Mononuclear cell (primary cell): ENCODE results near the gene GLYATL3. TPM values are rescaled to one million over a fixed set of nuclear protein-coding genes. Genes with fewer than 3 reads are reported as not detected.

Experiments used
- H3K27me3 ChIP-seq: 2 replicates; pipeline ENCODE4 v1.6.0; 2011; ENCODE audit warnings: low read length, control low read depth; ENCODE audit not compliant: insufficient read depth
- H3K4me1 ChIP-seq: 2 replicates; pipeline ENCODE4 v1.5.1; 2011; ENCODE audit warnings: mild to moderate bottlenecking, low read length, control low read depth; ENCODE audit not compliant: insufficient read depth
- H3K4me3 ChIP-seq: 2 replicates; pipeline ENCODE4 v1.5.1; 2011; ENCODE audit warnings: mild to moderate bottlenecking, low read length, moderate library complexity
- H3K9me3 ChIP-seq: 2 replicates; pipeline ENCODE4 v1.5.1; 2011; ENCODE audit warnings: low read depth, mild to moderate bottlenecking, control low read depth, low read length
- total RNA-seq: library from RNA; depleted of rRNA; stranded (reverse); fragments of >200 nt; gene quantifications from one replicate; pipeline ENCODE4 v1.2.3, GENCODE V29; 2012

Gene GLYATL3
- total RNA-seq, 1 donor = not detected

DNA sequence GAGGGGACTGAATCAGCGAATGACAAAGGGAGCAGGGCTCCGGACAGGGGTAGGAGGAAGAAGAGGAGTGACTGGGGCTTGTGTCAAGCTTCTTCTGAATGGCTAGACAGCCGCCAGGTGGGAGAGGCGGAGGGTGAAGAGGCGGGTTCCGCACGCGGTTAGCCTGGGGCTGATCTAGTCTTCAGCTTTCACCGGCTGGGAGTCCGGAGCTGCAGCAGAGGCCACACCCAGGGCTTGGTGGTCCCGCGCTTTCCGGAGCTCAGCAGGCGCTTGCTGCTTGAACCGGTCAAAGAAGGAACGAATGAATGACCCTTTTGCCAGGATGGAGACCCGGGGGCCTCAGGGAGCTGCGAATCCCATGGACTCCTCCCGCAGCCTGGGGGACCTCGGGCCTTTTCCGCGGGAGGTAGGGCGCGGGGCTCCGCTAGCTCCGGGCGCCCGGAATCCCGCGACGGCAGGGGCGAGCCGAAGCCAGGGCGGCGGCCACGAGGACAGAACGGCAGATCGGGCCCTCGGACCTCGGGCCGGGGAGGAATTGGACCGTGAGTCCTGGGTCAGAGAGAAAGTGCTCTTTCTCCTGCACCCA lies 50.9 kb downstream of the GLYATL3 start, which contains the start of gene C6orf141:
Gene C6orf141, plus strand, starts transcription at position 177 of the 586 bp plus-strand sequence. Its CDS starts 125 bp downstream, at position 302.
- no peak within 1 kb of the TSS for H3K4me3 ChIP-seq
- H3K27me3 ChIP-seq = peaks cover 32% of the 10 kb centered on the region
- H3K9me3 ChIP-seq = no peaks in the 10 kb centered on the region
- peaks cover 15% of the 10 kb centered on the region for H3K4me1 ChIP-seq

DNA sequence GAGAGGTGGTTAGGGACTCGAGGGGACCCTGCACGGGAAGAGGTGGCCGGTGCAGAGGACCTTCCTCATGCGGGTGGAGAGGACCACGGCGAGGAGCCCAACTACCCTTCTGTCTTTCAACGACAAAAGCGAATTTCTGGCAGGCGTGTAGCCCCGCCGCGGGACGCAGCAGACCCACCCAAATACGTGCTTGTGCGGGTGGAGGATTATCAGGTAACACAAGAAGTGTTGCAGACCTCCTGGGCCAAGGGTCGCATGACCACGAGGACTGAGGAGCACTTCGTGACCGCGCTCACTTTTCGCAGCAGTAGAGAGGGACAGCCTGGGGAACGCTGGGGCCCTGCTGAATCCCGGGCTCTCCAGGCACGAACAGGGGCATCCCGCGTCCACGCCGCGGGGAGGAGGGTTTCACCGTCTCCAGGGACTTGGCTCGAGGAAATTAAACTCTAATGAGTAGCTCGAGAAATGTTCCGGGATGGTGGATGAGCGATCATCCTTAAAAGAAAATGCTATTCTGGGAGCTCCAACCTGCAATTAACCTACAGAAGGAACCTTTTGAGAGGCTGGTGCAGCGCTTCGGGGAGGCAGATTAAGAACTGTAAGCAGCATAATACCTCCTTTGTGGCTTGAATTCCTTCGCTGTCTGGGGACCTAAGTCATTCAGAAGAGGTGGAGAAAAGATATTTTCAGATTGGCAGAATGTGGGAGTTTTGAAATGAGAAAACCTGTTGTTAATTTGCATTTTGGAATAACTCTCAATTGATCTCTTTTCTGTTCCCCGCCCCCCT lies 51.5 kb downstream of the GLYATL3 start:
- Histone ChIP-seq H3K4me3 (no peak overlapping the region), H3K27me3 (peaks cover 32% of the 10 kb centered on the region), H3K9me3 (no peaks in the 10 kb centered on the region), H3K4me1 (peaks cover 15% of the 10 kb centered on the region)

DNA sequence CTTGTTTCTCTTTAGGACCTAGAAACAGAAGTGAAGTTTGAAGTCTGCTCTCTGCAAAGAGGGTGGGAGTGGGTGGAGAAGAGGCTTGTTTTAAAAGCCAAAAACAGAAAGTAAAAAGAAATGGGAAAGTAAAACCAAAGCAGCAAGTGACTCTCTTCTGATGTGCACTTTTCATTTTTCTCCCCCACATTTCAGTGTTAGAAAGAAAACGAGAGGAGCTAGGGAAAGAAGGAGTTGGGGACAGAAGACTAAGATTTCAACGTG lies 52.1 kb downstream of the GLYATL3 start:
- H3K4me1 ChIP-seq = peaks cover 15% of the 10 kb centered on the region
- no peaks in the 10 kb centered on the region for H3K9me3 ChIP-seq
- no peak overlapping the region for H3K4me3 ChIP-seq
- H3K27me3 ChIP-seq = peaks cover 32% of the 10 kb centered on the region

DNA sequence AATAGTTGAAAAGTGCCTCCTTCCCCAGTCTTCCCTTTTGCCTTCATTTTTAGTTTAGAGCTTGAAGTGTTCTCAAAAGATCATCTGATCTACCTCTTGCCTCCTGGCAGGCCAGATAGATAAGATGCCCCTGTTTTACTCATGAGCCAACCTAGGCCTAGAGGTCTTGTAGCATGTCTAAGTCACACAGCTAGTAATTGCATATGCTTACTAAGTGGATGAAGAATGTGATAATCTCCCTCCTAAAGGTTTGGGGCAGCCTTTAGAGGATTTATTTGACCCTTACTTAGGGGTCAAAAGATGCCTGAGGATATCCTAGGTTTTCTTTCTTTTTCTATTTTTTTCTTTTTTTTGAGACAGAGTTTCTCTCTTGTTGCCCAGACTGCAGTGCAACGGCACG lies 52.9 kb downstream of the GLYATL3 start:
- H3K9me3 ChIP-seq = no peaks in the 10 kb centered on the region
- H3K4me1 ChIP-seq = peaks cover 15% of the 10 kb centered on the region
- no peak overlapping the region for H3K4me3 ChIP-seq

DNA sequence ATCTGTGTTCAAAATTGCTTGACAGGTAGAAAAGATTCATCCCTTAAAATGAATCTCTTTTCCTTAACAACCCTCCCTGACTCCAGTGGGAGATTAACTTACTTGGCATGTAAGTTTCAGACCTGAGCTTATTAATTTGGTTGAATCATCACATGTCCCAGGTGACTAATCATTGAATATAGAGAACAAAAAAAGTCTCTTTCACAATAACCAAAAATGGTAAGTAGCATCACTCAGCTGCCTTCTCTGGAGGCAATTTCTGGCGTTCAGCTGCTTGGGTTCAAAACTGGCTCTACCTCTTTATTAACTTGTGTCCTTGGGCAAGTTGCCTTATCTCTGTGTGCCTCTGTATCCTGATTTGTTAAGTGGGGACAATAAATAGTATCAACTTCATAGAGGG lies 53.7 kb downstream of the GLYATL3 start:
- H3K27me3 ChIP-seq = peaks cover 32% of the 10 kb centered on the region
- H3K4me3 ChIP-seq = no peak overlapping the region
- H3K9me3 ChIP-seq = no peaks in the 10 kb centered on the region
- H3K4me1 ChIP-seq = peaks cover 15% of the 10 kb centered on the region

More for the DNA sequence above, 52.9 kb downstream of the GLYATL3 start:
- peaks cover 32% of the 10 kb centered on the region for H3K27me3 ChIP-seq

DNA sequence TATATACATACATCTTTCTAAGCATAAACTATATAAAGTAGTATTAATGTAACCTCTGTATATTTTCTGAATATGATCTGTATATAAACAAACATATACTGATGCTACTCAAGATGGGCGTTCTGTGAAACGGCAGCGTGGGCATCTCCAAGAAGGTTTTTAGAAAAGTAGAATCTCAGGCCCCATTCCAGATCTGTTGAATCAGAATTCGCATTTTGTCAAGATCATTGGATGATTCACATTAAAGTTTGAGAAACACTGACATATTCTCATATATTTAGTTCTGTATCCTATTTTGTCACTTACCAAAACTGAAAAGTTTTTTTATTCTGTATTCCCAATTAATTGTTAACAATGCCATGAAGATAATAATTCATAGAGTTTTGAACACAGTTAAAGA lies 56.2 kb downstream of the GLYATL3 start:
- H3K27me3 ChIP-seq = peaks cover 16% of the 10 kb centered on the region
- peaks cover 6% of the 10 kb centered on the region for H3K4me1 ChIP-seq
- H3K9me3 ChIP-seq = no peaks in the 10 kb centered on the region
- no peak overlapping the region for H3K4me3 ChIP-seq

DNA sequence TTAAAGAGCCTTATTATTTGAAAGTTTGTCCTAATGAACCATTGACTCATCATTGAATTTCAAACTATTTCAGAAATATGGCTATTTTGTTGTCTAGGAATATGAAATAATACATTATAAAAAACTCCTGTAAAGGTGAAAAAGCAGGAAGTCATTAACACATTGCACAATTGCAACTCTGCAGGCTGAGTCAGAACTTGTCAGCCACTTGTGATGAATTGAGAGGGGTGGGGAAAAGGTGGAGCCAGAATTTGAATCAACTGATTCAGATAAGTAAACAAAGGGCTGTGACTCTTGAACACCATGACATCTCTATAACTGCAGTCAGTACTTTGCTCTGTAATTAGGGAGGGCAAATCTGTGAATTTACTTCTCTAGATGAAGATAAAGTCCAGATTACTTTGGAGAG lies 56.7 kb downstream of the GLYATL3 start:
- peaks cover 1% of the 10 kb centered on the region for H3K4me1 ChIP-seq
- H3K27me3 ChIP-seq = peaks cover 11% of the 10 kb centered on the region
- no peak overlapping the region for H3K4me3 ChIP-seq
- no peaks in the 10 kb centered on the region for H3K9me3 ChIP-seq

DNA sequence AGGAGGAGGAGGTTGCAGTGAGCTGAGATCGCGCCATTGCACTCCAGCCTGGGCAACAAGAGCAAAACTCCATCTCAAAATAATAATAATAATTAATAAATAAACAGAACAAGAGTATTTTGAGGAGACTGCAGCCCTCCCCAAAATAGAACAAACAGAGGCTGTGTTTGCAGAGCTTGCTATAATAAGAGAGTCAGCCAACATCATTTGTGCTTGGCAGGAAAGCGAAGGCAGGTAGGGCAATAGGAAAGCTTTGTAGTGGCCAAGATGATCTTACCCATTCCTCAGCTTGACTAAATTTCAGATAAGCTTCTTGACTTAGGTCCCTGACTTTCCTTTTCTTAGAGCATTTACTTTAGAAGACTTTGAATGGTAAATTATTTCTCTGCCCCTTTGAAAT lies 57.5 kb downstream of the GLYATL3 start:
- no peak overlapping the region for H3K4me3 ChIP-seq

DNA sequence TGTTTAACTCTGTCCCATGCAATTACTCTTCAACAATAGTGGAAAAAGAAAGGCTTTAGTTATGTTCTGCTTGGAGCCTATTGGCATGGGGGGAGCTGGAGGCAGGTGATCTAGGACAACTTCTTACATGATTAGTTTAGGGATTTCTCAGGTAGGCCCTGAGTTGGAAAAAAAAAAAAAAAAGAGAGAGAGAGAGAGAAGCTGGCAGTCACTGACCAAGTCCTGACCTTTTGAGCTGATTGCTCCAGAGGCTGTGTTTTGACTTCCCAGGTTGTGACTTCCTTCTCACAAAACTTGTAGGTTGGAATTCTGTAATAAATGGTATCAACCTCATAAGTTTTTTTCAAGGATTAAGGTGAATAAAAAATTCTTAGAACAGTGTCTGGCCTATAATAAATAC lies 58.5 kb downstream of the GLYATL3 start:
- Histone ChIP-seq H3K4me1 (no peaks in the 10 kb centered on the region), H3K4me3 (no peak overlapping the region), H3K27me3 (no peaks in the 10 kb centered on the region), H3K9me3 (no peaks in the 10 kb centered on the region)

More for the DNA sequence above, 57.5 kb downstream of the GLYATL3 start:
- H3K4me1 ChIP-seq = no peaks in the 10 kb centered on the region
- no peaks in the 10 kb centered on the region for H3K9me3 ChIP-seq
- H3K27me3 ChIP-seq = peaks cover 6% of the 10 kb centered on the region

DNA sequence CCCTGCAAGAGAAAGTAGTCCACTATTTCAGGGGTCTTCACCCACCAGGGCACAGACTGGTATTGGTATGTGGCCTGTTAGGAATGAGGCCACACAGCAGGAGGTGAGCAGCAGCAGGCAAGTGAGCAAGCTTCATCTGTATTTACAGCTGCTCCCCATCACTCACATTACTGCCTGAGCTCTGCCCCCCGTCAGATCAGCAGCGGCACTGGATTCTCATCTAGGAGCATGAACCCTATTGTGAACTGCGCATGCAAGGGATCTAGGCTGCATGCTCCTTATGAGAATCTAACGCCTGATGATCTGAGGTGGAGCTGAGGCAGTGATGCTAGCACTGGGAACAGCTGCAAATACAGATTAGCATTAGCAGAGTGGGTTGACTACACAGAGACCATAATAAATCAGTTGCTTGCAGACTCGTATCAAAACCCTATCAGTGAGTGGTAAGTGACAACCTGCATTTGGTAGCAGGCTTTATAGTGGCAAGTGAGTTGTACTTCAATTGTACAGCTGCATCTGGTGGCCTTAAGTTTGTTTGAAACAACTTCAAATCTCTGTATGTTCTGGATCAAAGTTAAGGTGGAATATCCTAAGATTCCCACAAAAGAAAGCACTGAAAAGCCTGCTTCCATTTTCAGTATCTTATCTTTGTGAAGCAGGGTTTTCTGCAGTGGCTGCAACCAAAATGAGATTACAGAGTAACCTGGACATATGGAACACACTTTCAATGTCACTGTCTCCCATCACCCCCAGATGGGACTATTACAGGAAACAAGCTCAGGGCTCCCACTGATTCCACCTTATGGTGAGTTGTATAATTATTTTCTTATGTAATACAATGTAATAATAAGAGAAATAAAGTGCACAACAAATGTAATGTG lies 63.5 kb downstream of the GLYATL3 start:
- H3K27me3 ChIP-seq = no peaks in the 10 kb centered on the region
- H3K4me3 ChIP-seq = no peak overlapping the region
- H3K4me1 ChIP-seq = no peaks in the 10 kb centered on the region
- H3K9me3 ChIP-seq = no peaks in the 10 kb centered on the region

DNA sequence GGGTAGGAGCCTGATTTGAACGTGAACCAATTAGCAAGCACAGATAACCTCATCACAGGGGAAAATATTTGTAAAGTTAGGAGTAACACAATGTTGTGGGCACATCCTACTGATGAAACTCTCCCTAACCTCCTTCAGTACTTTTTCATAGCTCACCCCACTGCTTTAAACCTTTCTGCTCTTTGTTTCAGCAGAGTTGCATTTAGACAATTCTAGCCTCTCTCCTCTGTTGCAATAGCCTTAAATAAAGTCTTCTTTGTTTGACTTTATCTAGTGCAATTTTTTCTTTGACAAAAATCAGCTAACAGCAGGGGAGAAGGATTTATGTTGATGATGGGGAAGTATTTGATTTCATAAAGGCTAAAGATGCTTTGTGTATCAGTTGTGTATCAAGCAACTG lies 64.8 kb downstream of the GLYATL3 start:
- Histone ChIP-seq H3K27me3 (no peaks in the 10 kb centered on the region), H3K4me3 (no peak overlapping the region), H3K9me3 (no peaks in the 10 kb centered on the region), H3K4me1 (no peaks in the 10 kb centered on the region)

DNA sequence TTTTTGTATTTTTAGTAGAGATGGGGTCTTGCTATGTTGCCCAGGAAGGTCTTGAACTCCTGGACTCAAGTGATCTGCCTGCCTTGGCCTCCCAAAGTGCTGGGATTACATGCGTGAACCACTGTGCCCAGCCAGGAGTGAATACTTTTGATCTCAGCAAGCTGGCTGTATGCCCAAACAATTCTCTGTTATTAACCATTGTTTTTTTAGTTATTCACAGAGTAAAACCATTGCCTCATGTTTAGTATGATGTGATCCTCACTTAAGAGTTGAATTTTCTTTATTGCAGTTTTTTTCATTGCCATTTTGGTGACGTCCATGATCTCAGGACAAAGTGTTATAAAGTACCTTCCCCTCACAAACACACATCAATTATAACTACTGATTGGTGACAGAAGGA lies 65.5 kb downstream of the GLYATL3 start:
- H3K4me1 ChIP-seq = no peaks in the 10 kb centered on the region
- H3K27me3 ChIP-seq = no peaks in the 10 kb centered on the region
- no peak overlapping the region for H3K4me3 ChIP-seq
- H3K9me3 ChIP-seq = no peaks in the 10 kb centered on the region

DNA sequence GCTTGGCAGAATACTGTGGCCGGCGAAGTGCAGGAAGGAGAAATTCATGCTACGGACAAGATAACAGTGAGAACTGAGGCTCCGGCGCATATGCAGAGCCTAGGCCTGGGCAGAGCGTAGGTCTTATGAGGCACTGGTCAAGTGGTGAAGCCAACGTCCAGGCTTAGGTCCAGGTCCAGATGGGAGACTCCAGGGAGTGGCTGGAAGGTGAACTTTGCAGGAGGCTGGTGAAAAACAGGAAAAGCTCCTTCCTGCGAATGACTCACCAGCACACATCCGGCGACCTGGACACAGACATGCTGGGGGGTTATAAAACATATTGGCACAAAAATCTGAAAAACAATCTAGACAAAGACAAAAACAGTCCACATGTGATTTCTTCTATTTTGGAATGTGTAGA lies 66.1 kb downstream of the GLYATL3 start:
- Histone ChIP-seq H3K4me1 (no peaks in the 10 kb centered on the region), H3K9me3 (no peaks in the 10 kb centered on the region), H3K27me3 (no peaks in the 10 kb centered on the region), H3K4me3 (no peak overlapping the region)

DNA sequence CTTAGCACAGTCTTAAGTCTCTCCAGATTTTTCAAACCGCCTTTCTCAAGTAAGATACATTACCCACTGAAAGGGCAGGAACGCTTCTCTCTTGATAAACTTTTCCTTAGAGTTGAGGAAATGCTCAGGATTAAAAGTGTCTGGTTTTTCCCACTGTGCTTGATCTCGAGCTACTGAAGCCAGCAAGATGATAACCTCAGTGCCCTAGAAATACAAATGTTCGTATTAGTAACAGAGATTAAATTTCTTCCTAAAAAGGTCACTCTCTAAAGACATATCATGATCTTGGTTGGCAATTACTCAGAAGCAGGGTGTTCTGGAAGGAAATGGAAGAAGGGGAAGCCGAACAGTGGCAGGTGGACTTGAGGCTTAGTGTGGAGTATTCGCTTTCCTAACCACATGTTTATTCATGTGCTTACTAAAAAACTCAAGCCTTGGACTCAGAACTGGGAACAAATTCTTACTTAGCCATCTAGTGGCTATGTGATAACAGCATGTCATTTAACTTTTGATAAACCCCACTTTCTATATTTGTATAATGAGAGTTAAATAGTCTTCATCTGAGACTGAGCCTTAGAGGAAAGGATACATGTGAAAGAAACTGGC lies 70.9 kb downstream of the GLYATL3 start:
- no peak overlapping the region for H3K4me3 ChIP-seq
- no peaks in the 10 kb centered on the region for H3K4me1 ChIP-seq
- H3K9me3 ChIP-seq = no peaks in the 10 kb centered on the region
- no peaks in the 10 kb centered on the region for H3K27me3 ChIP-seq

DNA sequence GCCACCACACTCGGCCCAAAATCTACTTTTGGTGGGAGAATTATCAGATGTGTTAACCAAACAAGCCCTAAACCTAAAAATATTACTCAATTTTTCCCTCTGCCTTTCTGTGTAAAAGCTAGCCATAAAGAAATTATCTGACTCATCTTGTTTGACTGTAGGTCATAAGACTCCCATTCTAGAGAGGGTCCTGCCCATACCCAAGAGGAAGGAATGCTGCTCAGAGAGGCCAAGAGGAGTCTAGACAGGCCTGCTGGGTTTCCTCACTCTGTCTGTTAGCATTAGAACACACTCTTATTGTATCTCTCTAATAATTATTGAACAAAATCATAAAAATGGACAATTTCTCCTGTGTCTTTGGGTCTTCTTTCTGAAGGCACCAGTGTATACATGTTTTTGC lies 76.9 kb downstream of the GLYATL3 start:
- Histone ChIP-seq H3K9me3 (no peaks in the 10 kb centered on the region), H3K4me3 (no peak overlapping the region), H3K4me1 (no peaks in the 10 kb centered on the region), H3K27me3 (no peaks in the 10 kb centered on the region)
